Stimulated activated CD8-positive, alpha-beta memory T cell treated with anti-CD3 and anti-CD28 coated beads, Interleukin-4, amount 100 ng/mL, for 1 hour (primary cell): ENCODE measurements around the gene MN1.

Source experiments
- DNase-seq, 2 donors: peaks; one replicate each; pipeline ENCODE4 v3.0.0-alpha.2; 2020; ENCODE audit warnings: low read depth in 2 of 2, low spot score in 1 of 2

The MN1 gene

GRCh38 chr22:27827604-27828587 is 26.3 kb upstream of the MN1 start:
- no peak for DNase-seq

- no peak for DNase-seq
These were observed 23.6 kb upstream of the MN1 start for GRCh38 chr22:27825174-27825573.

- no peak for DNase-seq
These were observed 21.7 kb upstream of the MN1 start for GRCh38 chr22:27823221-27823620.

GRCh38 chr22:27820896-27821866 is 19.6 kb upstream of the MN1 start:
- DNase-seq, result no peak

- no peak for DNase-seq
These were observed 15.0 kb upstream of the MN1 start for GRCh38 chr22:27816552-27816951.

- no peak for DNase-seq
These were observed 14.4 kb upstream of the MN1 start for GRCh38 chr22:27815826-27816530.

- DNase-seq, result no peak
These were observed 13.4 kb upstream of the MN1 start for GRCh38 chr22:27814993-27815392.

GRCh38 chr22:27811778-27812177 is 10.2 kb upstream of the MN1 start:
- no peak for DNase-seq

- DNase-seq, result no peak
These were observed 9.1 kb upstream of the MN1 start for GRCh38 chr22:27810609-27811151.

- no peak for DNase-seq
These were observed 8.4 kb upstream of the MN1 start for GRCh38 chr22:27809700-27810608.

- no peak for DNase-seq
These were observed 7.7 kb upstream of the MN1 start for GRCh38 chr22:27809226-27809603.

GRCh38 chr22:27808451-27809225 is 7.1 kb upstream of the MN1 start:
- no peak for DNase-seq

- DNase-seq, result no peak
These were observed 4.3 kb upstream of the MN1 start for GRCh38 chr22:27805841-27806240.

GRCh38 chr22:27804470-27805297 is 3.1 kb upstream of the MN1 start:
- DNase-seq, result peak in 1 of 2 donors; percentile 16

- no peak for DNase-seq
These were observed 2.4 kb upstream of the MN1 start for GRCh38 chr22:27803841-27804415.

- DNase-seq, result no peak
These were observed 954 bp upstream of the MN1 start for GRCh38 chr22:27802346-27803073.

- no peak for DNase-seq
These were observed 347 bp downstream of the MN1 start for GRCh38 chr22:27801202-27801615.
